ENCODE results near the gene TMCO2.

DNA sequence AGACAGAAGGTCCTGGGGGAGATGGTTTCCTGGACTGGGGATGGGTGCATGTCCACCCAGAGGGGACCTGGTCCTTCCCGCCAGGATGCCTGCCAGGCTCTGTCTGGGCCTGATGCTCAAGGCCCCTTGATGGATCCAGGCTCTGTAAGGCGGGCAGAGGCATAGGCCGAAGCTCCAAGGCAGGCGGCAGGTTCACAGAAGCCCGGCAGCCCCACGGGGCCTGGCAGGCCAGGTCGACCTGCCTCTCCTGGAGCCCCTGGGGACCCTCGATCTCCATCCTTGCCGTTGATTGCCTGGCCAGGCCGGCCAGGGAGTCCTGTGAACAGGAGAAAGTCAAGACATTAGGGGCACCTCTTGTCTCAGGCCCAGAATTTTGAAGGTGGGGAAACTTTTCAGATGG, 53.3 kb downstream of the TMCO2 start:
- TF ChIP-seq, protein P1, sequence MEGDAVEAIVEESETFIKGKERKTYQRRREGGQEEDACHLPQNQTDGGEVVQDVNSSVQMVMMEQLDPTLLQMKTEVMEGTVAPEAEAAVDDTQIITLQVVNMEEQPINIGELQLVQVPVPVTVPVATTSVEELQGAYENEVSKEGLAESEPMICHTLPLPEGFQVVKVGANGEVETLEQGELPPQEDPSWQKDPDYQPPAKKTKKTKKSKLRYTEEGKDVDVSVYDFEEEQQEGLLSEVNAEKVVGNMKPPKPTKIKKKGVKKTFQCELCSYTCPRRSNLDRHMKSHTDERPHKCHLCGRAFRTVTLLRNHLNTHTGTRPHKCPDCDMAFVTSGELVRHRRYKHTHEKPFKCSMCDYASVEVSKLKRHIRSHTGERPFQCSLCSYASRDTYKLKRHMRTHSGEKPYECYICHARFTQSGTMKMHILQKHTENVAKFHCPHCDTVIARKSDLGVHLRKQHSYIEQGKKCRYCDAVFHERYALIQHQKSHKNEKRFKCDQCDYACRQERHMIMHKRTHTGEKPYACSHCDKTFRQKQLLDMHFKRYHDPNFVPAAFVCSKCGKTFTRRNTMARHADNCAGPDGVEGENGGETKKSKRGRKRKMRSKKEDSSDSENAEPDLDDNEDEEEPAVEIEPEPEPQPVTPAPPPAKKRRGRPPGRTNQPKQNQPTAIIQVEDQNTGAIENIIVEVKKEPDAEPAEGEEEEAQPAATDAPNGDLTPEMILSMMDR (conservative IDR thresholded peaks at IDR 0.05): no peak
- no peak for TF ChIP-seq ZFX (IDR thresholded peaks at IDR 0.05)
